ENCODE results near the gene IRAK2. TPM values are rescaled to one million over a fixed set of nuclear protein-coding genes. Genes with fewer than 3 reads are reported as not detected.

Gene IRAK2
- total and polyA plus RNA-seq, 2 donors (not counting 3 experiments of a cell fraction or from before 2014, with no cell fraction given), result 7.9 to 10.0 TPM

DNA sequence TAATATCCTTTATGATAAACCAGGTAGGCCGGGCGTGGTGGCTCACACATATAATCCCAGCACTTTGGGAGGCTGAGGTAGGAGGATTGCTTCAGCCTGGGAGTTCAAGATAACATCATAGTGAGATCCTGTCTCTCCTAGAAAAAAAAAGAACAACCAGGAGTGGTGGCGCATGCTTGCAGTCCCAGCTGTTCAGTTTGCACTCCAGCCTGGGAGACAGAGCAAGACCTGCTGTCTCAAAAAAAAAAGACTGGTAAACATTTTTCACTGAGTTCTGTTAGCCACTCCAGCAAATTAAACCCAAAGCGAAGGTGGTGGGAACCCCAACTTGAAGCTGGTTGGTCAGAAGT, 9.6 kb upstream of the IRAK2 start:
- H3K79me2 ChIP-seq (ENCODE audit: control insufficient read depth, insufficient read depth, low read length), result no peaks in the 10 kb centered on the region
- no peak overlapping the region for H3K4me2 ChIP-seq (ENCODE audit: insufficient read depth, low read length)
- no peaks in the 10 kb centered on the region for H3K9me1 ChIP-seq (replicated peaks; ENCODE audit: control insufficient read depth, extremely low read depth, insufficient read depth, low read length)
- no peaks in the 10 kb centered on the region for H3K27me3 ChIP-seq (ENCODE audit: control insufficient read depth in 2 of 2, insufficient read depth in 2 of 2, low read length in 2 of 2)
- ChIA-PET POLR2A (interaction anchor here (0.6 kb wide), 2 partner anchors 86 to 106 kb away, joined by 3 to 4 read pairs; no protein-coding TSS in a partner anchor), CTCF (interaction anchor here (1.0 kb wide), 1 partner anchor 8 kb away, joined by 3 read pairs; no protein-coding TSS in a partner anchor)
- DNase-seq (ENCODE audit: low read depth, low spot score) (no peak), FAIRE-seq (no peak)
- H3K4me1 ChIP-seq (ENCODE audit: control insufficient read depth, extremely low read depth, insufficient read depth, low read length), result no peaks in the 10 kb centered on the region
- H3K36me3 ChIP-seq (ENCODE audit: control insufficient read depth in 2 of 2, extremely low read depth in 1 of 2, insufficient read depth in 2 of 2, low read length in 2 of 2), result peaks cover 5 to 13% of the 10 kb centered on the region in 2 experiments
- dilution Hi-C loops (cut with MboI; ENCODE audit: extremely low pct_ligation_motif_present, low sequenced_read_pairs) (no loop called here), intact Hi-C loops (cut with micrococcal nuclease) (no loop called here)
- no peaks in the 10 kb centered on the region for H3K9me3 ChIP-seq (replicated peaks; ENCODE audit: control insufficient read depth, insufficient read depth, low read length)
- no peak overlapping the region for H3K4me3 ChIP-seq (replicated peaks in 1 of 3; ENCODE audit: insufficient read depth in 1 of 3, low read depth in 1 of 3, low read length in 3 of 3)
- no TSS peak for BruUV-seq (replicated peaks)
- H3K27ac ChIP-seq (ENCODE audit: insufficient read depth, low read depth, low read length), result no peak overlapping the region
- no peaks in the 10 kb centered on the region for H4K20me1 ChIP-seq (replicated peaks; ENCODE audit: control insufficient read depth, extremely low read depth, insufficient read depth, low read length)
- H3K9ac ChIP-seq (replicated peaks; ENCODE audit: extremely low read depth, insufficient read depth, low read length), result no peak overlapping the region
- no peak for TF ChIP-seq JUN (IDR thresholded peaks at IDR 0.05; ENCODE audit: borderline replicate concordance, insufficient read depth, insufficient read length, low read depth)
- TF ChIP-seq GATA2 (IDR thresholded peaks at IDR 0.05; ENCODE audit: insufficient read depth, insufficient read length, low read depth, low read length), result no peak
- no peak for TF ChIP-seq MYC (IDR thresholded peaks at IDR 0.05; ENCODE audit: low read depth, low read length)
- TF ChIP-seq, protein P1, sequence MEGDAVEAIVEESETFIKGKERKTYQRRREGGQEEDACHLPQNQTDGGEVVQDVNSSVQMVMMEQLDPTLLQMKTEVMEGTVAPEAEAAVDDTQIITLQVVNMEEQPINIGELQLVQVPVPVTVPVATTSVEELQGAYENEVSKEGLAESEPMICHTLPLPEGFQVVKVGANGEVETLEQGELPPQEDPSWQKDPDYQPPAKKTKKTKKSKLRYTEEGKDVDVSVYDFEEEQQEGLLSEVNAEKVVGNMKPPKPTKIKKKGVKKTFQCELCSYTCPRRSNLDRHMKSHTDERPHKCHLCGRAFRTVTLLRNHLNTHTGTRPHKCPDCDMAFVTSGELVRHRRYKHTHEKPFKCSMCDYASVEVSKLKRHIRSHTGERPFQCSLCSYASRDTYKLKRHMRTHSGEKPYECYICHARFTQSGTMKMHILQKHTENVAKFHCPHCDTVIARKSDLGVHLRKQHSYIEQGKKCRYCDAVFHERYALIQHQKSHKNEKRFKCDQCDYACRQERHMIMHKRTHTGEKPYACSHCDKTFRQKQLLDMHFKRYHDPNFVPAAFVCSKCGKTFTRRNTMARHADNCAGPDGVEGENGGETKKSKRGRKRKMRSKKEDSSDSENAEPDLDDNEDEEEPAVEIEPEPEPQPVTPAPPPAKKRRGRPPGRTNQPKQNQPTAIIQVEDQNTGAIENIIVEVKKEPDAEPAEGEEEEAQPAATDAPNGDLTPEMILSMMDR (IDR thresholded peaks at IDR 0.05; ENCODE audit: extremely low read depth in 1 of 2, insufficient read depth in 1 of 2, low read depth in 1 of 2, low read length in 2 of 2), result no peak
- TF ChIP-seq, protein P2, sequence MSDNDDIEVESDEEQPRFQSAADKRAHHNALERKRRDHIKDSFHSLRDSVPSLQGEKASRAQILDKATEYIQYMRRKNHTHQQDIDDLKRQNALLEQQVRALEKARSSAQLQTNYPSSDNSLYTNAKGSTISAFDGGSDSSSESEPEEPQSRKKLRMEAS (IDR thresholded peaks at IDR 0.05; ENCODE audit: insufficient read depth, insufficient read length), result no peak
- TF ChIP-seq EZH2 (IDR thresholded peaks at IDR 0.05; ENCODE audit: borderline replicate concordance, low read depth, low read length, severe bottlenecking), result no peak
- no peak for TF ChIP-seq POLR2A (IDR thresholded peaks at IDR 0.05; ENCODE audit: low read depth, low read length)
- no peak for TF ChIP-seq FOS (IDR thresholded peaks at IDR 0.05; ENCODE audit: borderline replicate concordance, insufficient read depth, low read length)
- TF ChIP-seq POLR2AphosphoS5 (IDR thresholded peaks at IDR 0.05; ENCODE audit: insufficient read depth, low read depth, low read length), result no peak
- no peak overlapping the region for H2AFZ ChIP-seq (ENCODE audit: low read depth, low read length)
